ENCODE measurements around the gene URM1.
"Not testable (repeated sequence)": the region's sequence is repeated elsewhere in the genome, so short reads cannot be mapped to it uniquely, and the experiment has no call there.

Gene URM1

DNA sequence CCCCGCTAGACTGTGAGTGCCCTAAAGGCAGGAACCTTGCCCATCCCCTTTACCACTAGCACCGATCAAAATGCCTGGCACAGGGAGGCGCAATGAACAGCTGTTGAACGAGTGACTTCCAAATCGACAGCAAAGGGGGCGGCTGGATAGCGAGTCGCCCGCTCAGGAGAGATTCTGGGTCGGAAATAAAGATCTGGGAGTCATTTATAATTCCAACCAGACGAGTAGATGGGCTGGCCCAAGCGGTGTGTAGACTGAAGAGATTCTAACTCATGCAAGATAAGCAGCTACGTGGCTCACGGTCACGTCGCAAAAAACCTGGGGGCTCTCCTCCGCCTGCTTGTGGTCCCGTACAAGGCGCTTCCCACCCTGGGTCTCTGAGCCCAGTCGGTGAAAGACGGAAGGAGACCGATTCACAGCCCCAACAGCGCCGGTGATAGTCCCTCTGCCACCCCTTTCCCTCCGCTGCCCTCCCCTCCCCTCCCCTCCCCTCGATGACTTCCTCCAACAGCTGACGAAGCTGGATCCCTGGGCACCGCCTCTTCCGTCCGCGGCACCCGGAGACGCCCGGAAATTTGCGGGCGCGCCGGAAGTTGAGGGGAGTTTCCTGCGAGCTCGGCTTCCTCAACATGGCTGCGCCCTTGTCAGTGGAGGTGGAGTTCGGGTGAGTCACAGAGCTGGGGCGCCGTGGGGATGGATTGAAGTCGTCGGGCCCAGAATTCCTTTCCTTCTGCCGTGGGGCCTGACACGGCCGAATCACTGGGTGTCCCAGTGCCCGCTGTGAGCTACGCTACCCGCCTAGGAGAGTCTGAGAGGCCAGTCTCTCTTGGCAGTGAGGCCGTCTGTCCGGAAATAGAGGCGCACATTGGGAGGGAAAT is at the start of gene URM1:
TSS of gene URM1 (plus strand) at position 623 of the 878 bp plus-strand sequence. CDS start at position 630, 7 bp downstream.
- DNase-seq (ENCODE audit: low spot score), result peak; percentile 98

DNA sequence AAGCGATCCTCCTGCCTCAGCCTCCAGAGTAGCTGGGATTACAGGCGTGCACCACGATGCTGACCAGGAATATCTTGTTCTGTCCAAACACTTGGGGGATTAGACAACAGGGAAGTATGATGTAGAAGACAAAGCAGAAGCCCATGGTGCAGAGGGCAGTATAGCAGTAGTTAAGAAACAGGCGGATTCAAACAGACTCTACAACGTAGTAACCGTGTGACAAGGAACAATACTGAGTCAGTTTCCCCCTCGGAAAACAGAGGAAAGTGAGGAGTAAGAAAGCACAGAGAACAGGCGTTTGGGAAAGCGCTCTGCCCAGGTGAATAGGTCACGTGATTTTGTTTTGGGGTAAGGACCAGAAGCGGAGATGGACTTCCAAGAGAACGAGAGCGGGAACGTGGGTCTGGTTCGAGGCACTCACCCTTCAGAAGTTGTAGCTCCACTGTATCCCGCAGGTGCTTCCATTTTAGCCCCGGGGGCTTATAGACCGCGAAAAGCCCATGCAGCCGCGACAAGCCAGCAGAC is 49.2 kb upstream of the URM1 start:
- DNase-seq (ENCODE audit: low spot score), result no peak

DNA sequence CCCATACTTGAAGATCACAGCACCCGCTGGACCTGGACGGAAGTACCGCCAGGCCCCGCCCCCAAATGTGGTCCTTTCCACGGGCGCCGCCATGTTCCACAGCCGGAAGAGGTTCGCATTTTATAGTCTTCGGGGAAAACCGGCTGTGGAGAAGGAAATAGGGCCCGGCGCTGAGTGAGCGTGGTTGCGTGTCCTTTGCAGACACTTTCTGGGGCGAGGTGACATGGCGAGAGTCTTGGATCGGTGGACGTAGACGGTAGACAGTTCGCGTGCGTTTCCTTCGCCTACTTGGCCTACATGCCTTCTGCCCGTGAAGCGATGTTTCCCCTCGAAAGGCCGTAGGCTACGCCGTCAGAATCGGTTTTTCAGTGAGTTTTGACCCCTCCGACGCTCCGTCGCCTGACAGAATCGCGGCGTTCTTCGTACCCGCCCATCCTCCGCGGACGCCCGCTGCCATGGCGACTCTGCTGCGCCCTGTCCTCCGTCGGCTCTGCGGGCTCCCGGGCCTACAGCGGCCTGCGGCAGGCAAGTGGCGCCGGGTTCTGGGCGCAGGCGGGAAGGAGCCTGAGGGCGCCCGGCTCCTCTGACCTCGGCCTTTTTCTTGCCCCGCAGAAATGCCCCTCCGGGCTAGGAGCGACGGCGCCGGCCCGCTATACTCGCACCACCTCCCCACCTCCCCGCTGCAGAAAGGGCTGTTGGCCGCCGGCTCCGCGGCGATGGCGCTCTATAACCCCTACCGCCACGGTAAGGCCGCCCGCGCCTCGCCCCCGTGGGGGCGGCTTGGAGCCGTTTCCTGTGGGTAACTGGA is 48.6 kb upstream of the URM1 start, which contains the start of the genes COQ4 and TRUB2:
TSS of gene COQ4 (plus strand) at position 436 of the 808 bp plus-strand sequence. CDS start at position 456, 20 bp downstream.
TSS of gene TRUB2 (minus strand) at position 44 of the 808 bp plus-strand sequence. CDS start at position 5, 39 bp downstream.
- DNase-seq (ENCODE audit: low spot score), result peak; percentile 94

DNA sequence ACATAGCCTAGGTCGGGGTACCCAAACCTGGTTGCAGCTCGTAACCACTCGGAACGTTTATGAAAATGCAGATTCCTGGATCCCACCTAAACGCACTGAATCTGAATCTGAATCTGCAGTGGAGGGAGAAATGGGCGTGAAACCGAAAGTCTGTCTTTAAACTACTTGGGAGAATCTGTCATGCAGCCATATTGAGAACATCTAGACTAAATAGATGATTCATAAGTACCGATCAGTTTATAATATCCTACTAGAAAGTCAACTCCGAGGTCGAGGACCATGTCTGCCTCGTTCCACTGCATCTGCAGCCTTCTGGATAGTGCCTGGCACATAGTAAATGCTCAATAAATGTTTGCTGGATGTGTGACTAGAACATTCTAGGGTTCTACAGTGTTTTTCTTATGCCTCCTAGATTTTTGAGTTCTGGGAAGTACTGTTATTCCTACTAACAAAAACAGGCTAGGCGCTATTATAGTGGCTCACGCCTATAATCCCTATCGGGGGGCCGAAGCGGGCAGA is 47.9 kb upstream of the URM1 start:
- no peak for DNase-seq (ENCODE audit: low spot score)

DNA sequence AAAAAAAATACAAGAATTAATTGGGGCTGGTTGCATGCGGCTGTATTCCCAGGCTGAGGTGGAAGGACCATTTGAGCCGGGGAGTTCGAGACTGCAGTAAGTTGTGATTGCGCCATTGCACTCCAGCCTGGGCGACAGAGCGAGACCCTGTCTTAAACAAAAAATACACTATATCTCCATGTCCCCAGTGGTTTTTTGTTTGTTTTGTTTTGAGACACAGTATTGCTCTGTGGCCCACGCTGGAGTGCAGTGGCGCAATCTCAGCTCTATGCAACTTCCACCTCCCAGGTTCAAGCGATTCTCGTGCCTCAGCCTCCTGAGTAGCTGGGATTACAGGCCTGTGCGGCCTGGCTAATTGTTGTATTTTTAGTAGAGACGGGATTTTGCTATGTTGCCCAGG is 47.4 kb upstream of the URM1 start:
- DNase-seq (ENCODE audit: low spot score), result no peak

DNA sequence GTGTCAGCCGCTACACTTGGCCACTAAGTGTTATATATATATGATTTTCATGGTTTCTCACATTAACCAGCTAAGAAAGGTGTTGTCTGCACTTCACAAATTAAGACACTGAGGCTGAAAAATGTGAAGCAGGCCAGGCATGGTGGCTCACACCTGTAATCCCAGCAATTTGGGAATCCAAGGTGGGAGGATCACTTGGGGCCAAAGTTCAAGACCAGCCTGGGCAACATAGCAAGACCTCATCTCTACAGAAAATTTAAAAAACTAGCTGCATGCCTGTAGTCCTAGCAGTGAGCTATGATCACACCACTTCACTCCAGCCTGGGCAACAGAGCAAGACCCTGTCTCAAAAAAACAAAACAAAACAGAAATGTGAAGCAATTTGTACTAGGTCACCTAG is 46.8 kb upstream of the URM1 start:
- no peak for DNase-seq (ENCODE audit: low spot score)

DNA sequence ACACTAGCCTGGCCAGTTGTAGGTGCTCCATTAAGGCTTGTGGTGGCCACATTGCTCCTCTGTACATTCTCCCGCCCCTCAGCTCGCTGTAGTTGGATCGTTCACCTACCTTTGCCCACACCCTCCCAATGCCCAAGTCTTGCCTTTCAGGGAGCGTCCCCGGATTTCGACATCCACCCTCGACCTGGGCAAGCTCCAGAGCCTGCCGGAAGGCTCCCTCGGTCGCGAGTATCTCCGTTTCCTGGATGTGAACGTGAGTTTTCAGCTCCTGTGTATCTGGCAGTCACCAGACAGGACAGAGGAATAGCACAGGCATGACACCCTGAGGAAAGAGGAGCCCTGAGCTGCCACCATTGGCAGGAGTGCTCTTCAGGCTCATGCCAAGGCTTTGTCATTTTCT is 45.5 kb upstream of the URM1 start:
- no peak for DNase-seq (ENCODE audit: low spot score)

DNA sequence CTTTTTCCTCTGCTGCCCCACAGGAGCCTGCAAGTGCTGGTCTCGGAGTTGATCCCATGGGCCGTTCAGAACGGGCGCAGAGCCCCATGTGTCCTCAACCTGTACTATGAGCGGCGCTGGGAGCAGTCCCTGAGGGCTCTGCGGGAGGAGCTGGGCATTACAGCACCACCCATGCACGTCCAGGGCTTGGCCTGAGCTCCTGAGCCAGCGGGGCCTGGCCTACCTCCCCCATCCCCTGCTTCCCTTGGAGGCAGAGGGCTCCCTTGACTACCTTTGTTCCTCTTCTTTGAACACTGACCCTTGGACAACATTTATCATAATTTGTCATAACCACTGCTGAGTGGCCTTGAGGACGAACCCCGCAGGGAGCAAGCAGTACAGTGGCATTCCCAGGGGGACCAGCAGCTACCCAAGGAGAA is 37.7 kb upstream of the URM1 start:
- DNase-seq (ENCODE audit: low spot score), result no peak

DNA sequence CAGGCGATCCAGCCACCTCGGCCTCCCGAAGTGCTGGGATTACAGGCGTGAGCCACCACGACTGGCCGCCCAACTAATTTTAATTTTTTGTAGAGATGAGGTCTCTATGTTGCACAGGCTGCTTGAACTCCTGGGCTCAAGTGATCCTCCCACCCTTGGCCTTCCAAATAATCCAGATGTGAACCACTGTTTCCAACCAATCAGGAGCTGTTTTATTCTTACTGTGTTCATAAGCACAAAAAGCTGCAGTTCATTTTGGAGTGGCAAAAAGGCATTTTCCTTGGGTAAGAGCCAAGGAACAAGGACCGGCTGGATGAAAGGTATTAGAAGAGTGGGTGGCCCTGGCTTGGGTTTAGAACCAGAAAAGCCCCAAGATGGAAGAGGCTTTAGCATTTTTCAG is 36.0 kb upstream of the URM1 start:
- DNase-seq (ENCODE audit: low spot score), result no peak

DNA sequence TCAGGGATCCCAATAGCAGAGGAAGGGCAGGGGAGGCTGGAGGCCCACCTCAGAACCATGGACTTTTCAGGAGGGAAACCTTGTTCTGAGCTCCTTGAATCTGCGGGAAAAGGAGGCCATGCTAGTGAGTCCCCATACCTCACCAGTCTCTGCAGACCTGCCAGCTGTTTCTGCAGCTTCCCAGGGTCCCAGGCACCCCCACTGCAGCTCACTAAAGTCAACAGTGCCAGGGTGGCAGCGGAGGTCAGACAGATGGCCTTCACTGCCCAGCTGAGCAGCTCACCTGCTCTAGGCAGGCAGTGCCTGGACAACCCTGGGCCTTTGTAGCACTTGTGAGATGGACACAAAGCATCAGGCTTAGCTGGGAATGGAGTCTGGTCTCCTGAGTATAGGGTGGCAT is 35.3 kb upstream of the URM1 start:
- DNase-seq (ENCODE audit: low spot score), result no peak

DNA sequence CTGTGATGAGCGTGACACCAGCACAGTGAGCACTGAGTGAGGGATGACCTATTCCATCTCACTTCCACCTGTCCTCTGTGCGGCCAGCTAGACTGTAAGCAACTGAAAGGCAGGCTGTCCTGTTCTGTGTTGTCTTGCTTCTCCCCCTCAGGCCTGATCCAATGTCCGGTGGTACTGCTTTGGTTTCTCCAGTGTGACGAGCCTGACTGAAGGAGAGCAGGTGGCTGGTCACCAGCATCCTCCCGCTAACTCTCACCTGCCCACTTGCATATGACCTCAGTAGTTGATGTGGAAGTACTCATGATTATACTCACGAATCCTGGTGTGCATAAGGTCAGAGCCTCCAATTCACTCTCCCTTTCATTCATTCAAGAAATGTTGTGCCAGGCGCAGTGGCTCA is 33.2 kb upstream of the URM1 start:
- DNase-seq (ENCODE audit: low spot score), result no peak

DNA sequence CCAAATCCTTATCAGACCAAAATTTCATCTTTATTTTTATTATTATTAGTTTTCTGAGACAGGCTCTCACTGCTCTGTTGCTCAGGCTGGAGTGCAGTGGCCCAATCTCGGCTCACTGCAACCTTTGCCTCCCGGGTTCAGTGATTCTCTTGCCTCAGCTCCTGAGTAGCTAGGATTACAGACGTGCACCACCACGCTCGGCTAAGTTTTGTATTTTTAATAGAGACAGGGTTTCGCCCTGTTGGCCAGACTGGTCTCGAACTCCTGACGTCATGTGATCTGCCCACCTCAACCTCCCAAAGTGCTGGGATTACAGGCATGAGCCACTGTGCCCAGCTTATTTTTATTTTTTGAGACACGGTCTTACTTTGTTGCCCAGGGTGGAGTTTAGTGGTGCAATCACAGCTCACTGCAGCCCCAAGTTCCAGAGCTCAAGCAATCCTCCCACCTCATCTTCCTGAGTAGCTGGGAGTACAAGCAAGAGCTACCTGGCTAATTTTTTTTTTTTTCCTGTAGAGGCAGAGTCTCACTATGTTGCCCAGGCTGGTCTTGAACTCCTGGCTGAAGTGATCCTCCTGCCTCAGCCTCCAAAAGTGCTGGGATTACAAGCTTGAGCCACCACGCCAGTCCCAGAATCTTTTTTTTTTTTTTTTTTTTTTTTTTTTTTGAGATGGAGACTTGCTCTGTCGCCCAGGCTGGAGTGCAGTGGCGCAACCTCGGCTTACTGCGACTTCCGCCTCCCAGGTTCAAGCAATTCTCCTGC is 32.1 kb upstream of the URM1 start:
- DNase-seq (ENCODE audit: low spot score), result not testable (repeated sequence)

DNA sequence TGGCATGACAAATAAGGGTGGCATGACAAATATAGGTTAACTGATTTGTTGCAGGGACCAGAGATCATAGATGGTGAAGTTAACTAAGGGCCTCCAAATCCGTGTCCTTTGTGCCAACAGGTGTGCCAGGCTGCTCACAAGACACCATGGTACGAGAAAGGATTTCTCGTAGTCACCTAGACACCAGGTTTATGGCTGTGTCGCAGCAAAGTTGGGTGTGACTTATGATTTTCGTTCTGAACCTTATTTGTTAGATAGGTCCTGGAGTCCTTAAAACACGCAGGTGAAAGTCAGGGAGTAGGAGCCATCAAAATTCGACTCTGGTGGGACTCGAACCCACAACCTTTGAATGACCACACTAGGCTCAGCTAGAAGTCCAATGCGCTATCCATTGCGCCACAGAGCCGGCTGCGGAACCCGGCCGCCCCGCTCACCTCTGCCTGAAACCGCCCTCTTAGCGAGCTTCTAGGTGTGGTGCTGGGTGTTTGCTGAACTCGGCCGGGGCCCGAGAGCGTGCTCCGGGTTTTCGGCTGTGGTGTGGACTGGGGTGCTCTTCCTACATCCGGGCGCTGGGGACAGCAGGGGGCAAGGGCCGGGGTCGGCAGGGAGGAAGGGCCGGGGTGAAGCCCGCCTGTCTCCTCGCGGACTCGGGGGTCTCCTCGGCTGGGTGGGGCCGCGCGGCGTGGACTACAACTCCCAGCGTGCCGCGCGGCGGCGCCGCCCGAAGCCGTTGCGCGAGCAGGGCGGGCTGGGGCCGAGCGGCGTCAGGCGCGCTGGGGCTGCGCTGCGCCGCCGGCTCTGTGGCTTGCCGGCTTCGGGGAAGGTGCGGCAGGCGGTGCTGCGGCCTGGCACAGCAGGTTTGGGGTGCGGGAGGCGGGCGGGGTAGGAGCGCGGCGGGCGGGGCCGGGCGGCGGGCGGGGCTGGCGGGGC is 31.1 kb upstream of the URM1 start, which contains the start of gene SLC27A4:
TSS of gene SLC27A4 (plus strand) at position 767 of the 930 bp plus-strand sequence. CDS start 2,606 bp downstream, outside the sequence.
- peak; percentile 86 for DNase-seq (ENCODE audit: low spot score)

DNA sequence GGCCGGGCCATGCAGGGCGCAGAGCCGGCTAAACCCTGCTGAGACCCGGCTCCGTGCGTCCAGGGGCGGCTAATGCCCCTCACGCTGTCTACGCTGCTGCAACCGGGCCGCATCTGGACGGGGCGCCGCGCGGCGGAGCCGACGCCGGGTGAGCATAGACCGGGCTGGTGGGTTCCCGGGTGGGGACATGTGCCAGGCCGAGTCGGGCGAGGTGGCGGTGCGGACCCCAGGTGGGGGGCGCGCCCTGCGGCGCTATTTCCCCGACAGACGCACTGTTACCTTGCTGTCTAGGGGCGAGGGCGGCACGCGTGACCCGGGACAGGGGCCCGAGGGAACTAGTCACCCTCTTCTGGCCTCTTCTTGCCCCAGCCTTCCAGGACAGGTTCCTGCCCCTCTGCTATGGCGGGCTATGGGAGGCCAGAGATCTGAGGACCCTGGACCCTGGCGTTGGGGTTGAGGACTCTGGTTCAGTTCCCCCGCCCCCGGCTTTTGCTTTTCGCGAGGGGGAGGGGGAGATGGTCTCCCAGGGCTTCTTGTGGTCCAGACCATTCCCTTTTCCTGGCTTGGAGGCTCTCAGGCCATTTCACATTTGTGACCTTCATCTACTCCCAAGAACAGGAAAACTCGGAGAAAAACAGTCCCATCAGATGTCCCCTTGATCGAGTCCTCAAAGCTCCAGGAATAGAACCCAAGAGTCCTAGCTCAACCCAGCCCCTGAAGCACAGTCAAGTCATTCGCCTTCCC is 30.3 kb upstream of the URM1 start:
- no peak for DNase-seq (ENCODE audit: low spot score)

DNA sequence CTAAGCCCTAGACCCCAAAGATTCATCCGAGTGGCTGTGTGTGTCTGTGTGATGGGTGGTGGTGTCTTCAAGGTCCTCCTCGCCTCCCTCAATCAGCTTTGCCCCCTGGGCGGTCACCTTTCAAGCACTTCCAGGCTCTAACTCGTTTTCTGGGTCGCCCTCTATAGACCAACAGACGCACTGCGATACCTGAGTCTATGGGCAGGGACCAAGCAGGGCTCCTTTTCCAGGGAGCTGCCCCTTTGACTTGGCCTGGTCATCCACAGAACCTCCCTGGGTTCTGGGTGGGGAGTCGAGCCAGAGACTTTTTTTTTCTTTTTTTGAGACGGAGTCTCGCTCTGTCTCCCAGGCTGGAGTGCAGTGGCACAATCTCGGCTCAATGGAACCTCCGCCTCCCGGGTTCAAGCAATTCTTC is 29.7 kb upstream of the URM1 start:
- DNase-seq (ENCODE audit: low spot score), result peak; percentile 68

DNA sequence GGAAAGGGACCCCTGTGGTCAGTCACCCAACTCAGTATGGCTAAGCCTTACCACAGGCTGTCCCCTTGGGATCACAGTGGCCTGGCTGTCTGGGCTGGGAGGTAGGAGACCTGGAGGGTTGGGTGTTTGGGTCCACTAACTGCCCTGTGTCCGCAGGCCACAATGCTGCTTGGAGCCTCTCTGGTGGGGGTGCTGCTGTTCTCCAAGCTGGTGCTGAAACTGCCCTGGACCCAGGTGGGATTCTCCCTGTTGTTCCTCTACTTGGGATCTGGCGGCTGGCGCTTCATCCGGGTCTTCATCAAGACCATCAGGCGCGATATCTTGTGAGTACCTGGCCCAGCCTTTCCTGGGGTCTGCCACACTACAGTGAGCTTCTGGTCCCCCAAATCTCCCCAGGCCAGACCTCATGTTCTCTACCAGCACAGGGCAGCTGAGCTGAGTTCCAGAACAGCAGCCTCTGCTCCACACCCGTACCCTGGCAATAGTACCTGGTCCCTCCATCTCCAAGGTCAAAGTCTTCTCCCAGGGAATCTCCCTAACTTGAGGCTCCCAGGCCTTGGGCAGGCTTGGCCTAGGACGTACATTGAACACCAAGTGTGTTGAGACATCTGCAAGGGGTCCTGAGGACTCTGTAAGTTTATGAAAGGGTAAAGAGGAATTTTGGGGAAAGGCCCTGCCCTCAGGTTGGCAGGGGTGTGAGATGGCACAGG is 28.0 kb upstream of the URM1 start:
- DNase-seq (ENCODE audit: low spot score), result no peak

DNA sequence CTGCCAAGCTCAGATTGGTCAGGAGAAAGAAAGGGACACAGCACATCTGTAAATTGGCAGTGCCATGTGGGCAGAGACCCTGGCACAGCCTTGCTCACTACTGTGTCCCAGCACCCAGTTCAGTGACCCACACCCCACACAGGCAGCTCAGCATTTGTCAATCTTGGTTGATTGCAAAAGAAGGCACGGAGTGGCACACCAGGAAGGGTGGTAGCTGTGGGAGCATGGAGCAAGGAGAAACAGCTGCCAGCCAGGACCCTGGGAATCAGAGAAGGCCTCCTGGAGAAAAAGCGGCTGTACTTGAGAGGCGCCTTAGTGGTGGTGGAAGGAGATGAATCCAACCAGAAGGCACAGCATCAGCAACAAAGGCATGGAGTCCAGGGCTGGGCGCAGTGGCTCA is 27.3 kb upstream of the URM1 start:
- no peak for DNase-seq (ENCODE audit: low spot score)

DNA sequence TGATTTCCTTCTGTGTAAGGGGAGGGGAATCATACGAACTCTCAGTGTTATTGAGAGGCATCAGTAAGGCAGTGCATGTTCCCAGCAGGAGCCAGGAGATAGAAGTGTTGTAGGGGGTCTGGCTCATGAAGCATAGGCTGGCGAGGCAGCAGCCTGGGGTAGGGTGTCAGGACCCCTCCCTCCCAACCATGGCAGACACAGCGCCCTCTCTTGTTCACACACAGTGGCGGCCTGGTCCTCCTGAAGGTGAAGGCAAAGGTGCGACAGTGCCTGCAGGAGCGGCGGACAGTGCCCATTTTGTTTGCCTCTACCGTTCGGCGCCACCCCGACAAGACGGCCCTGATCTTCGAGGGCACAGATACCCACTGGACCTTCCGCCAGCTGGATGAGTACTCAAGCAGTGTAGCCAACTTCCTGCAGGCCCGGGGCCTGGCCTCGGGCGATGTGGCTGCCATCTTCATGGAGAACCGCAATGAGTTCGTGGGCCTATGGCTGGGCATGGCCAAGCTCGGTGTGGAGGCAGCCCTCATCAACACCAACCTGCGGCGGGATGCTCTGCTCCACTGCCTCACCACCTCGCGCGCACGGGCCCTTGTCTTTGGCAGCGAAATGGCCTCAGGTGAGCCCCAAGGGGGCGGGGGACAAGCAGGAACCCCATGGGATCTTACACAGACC is 26.1 kb upstream of the URM1 start:
- DNase-seq (ENCODE audit: low spot score), result no peak

All from hematopoietic multipotent progenitor cell treated with erythropoietin and hydrocortisone succinate and interleukin-3 and kit ligand, for 15 days (in vitro differentiated cells).